VCaP (cell line): Measurements from ENCODE around the gene TAF4B.
"Not testable (repeated sequence)": the region's sequence is repeated elsewhere in the genome, so short reads cannot be mapped to it uniquely, and the experiment has no call there.

Experiments used
- H3K27ac ChIP-seq: fragments of 450-650 bp; 2 replicates; pipeline ENCODE4 v1.5.1; 2017
- TF ChIP-seq, protein P1 (sequence below): fragments of 450-650 bp; conservative IDR thresholded peaks from 2 replicates; pipeline ENCODE4 v1.5.1; 2017; ENCODE audit warnings: mild to moderate bottlenecking, moderate library complexity

The TAF4B gene

DNA sequence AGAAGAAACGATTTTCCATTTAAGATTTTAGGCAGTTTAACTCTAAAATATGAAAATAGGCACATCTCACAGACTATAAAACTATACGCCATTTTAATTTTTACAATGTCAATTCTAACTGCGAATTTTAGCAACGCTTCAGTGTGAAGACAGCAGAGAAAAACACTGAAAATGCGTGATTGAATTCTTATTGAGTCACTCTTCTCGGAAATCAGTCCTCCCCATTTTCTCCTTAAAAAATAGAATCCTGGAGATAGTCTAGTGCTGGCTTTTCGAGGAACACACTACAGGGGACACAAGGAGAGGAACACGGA, 373 bp upstream of the TAF4B start:
- H3K27ac ChIP-seq = peak overlapping the region; percentile 82
- TF ChIP-seq, protein P1, sequence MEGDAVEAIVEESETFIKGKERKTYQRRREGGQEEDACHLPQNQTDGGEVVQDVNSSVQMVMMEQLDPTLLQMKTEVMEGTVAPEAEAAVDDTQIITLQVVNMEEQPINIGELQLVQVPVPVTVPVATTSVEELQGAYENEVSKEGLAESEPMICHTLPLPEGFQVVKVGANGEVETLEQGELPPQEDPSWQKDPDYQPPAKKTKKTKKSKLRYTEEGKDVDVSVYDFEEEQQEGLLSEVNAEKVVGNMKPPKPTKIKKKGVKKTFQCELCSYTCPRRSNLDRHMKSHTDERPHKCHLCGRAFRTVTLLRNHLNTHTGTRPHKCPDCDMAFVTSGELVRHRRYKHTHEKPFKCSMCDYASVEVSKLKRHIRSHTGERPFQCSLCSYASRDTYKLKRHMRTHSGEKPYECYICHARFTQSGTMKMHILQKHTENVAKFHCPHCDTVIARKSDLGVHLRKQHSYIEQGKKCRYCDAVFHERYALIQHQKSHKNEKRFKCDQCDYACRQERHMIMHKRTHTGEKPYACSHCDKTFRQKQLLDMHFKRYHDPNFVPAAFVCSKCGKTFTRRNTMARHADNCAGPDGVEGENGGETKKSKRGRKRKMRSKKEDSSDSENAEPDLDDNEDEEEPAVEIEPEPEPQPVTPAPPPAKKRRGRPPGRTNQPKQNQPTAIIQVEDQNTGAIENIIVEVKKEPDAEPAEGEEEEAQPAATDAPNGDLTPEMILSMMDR = no peak

DNA sequence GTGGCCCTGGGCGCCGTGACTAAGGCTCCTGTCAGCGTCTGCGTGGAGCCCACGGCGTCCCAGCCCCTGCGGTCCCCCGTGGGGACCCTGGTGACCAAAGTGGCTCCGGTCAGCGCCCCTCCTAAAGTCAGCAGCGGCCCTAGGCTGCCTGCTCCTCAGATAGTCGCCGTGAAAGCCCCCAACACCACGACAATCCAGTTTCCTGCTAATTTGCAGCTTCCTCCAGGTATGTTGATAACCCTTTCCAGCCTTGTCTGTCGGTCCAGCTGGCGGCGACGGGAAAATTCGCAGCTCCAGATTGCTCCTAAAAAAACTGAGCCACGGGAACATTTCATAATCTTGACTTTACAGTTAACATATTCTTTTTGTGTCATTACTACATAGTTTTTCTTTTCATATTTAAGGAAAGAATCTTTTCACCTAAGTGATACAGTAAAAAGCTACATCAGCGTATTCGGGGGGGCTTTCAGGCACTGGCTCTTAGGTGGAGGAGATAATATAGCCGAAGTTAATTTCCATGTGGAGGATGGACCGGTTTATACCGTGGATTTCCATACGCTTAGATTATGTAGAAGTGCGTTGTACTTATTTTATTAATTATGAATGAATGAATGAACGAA, 916 bp downstream of the TAF4B start:
- TF ChIP-seq, protein P1 = no peak
- H3K27ac ChIP-seq = peak overlapping the region; percentile 82

DNA sequence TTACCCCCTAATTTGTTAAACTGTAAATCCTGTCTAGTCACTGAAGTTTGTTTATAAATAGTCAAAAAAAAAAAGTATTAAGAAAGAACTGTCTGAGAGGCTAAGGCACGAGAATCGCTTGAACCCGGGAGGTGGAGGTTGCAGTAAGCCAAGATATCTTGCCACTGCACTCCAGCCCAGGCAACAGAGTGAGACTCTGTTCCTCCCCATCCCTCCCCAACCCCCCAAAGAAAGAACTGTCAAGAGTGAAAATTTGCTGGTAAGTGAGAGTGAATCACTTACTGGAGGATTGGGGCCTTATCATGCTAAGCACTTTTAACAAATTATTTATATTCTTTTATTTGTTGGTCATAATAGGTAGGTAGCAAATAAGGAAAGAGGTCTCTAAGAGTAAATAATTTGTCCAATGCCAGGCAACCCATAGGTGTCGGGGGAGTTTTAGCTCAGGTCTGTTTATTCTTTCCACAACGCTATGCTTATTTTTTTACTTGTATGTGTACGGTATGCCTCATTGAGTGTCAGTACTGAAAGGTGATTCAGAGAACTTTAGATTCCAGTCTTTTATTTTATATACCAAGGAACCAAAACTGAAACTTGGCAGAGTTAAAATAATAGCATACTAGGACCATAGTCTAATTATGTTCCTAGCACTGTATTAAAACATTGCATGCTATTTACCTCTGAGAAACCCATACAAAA, 2.5 kb downstream of the TAF4B start:
- H3K27ac ChIP-seq = no peak overlapping the region
- TF ChIP-seq, protein P1 = no peak

DNA sequence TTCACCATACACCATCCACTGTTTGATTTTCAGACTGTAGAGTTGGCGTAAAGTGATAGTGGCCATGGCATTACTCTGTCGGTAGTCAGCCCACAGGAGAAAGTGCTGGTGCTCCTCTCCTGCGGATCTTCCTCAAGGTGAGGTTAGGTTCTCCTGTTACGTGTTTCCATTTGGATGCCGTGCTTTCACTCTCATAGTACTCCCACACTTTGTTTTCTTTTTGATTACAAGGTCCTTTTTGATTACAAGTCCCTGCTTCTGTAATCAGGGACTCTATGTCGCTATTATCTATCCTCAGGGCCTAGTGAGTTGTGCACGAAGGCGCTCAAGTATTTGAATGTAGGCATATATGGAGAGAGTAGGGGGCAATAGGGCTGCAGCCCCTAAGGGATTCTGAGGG, 4.3 kb downstream of the TAF4B start:
- no peak overlapping the region for H3K27ac ChIP-seq
- TF ChIP-seq, protein P1 = no peak

DNA sequence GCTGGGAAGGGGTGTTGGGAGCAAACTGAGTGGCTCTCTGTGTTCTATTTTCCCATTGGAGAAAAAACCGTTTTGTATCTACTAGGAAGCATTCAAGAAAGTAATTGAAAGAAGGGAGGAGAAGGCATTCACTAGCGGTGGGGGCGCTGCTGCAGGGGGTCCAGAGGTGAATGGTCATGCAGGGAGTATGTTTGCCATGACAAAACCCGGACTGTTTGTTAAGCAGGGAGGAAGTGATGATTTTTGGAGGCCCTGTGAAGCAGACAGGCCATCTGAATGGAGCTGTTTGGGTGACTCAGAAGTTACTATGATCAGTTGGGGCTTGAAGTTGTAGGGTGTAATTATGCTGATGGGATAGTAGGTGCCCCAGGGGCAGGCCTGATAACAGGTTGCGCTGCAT, 7.0 kb downstream of the TAF4B start:
- TF ChIP-seq, protein P1 = no peak
- H3K27ac ChIP-seq = no peak overlapping the region

DNA sequence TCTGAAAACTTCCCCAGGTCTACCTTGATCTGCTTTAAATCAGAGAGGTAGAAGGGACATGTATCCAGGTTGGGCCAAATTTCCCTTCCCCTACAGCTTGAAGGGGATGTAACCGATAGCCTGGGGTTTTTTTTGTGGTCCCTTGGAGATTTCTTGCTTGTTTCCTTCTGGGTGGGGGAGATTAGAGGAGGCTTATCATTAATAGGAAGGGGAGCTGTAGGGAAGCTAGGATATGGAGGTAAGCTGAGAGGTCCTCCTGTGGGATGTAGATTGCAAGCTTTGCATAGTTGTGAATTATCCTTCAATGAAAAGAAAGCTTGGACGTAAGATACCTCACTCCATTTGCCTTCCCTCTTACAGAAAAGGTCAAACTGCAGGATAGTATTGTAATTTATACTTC, 11.1 kb downstream of the TAF4B start:
- not testable (repeated sequence) for H3K27ac ChIP-seq

DNA sequence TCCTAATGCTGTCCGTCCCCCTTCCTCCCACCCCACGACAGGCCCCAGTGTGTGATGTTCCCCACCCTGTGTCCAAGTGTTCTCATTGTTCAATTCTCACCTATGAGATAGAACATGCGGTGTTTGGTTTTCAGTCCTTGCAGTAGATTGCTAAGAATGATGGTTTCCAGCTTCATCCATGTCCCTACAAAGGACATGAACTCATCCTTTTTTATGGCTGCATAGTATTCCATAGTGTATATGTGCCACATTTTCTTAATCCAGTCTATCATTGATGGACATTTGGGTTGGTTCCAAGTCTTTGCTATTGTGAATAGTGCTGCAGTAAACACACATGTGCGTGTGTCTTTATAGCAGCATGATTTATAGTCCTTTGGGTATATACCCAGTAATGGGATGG, 12.5 kb downstream of the TAF4B start:
- not testable (repeated sequence) for H3K27ac ChIP-seq

DNA sequence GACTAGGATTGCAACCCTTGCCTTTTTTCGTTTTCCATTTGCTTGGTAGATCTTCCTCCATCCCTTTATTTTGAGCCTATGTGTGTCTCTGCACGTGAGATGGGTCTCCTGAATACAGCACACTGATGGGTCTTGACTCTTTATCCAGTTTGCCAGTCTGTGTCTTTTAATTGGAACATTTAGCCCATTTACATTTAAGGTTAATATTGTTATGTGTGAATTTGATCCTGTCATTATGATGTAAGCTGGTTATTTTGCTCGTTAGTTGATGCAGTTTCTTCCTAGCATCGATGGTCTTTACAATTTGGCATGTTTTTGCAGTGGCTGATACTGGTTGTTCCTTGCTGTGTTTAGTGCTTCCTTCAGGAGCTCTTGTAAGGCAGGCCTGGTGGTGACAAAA, 16.1 kb downstream of the TAF4B start:
- H3K27ac ChIP-seq = not testable (repeated sequence)

DNA sequence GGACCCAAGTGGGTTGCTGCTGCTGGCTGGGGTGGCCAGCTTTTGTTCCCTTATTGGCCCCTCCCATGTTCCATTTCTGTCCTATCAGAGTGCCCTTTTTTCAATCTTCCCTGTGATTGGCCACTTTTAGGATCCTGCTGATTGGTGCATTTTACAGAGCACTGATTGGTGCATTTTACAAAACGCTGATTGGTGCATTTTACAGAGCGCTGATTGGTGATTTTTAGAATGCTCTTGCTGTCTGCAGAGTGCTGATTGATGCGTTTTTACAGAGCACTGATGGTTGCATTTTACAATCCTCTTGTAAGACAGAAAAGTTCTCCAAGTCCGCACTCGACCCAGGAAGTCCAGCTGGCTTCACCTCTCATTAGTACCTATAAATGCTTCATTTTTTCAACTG, 19.2 kb downstream of the TAF4B start:
- not testable (repeated sequence) for H3K27ac ChIP-seq

DNA sequence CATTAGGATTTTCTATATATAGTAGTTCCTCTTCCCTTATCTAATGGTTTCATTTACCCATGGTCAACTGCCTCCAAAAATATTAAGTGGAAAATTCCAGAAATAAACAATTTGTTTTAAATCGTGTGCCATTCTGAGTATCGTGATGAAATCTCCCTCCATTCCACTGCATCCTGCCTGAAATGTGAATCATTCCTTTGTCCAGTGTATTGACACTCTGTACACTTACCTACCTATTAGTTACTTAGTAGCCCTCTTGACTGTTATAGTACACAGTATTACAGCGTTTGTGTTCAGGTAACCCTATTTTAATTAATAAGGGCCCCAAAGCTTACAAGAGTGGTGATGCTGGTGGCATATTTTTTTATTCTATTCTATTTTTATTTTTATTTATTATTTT, 26.2 kb downstream of the TAF4B start:
- no peak overlapping the region for H3K27ac ChIP-seq

More for the DNA sequence above, 26.2 kb downstream of the TAF4B start:
- TF ChIP-seq, protein P1 = no peak
